HG03469 (cell line): Measurements from ENCODE around the gene MYLK4.

ENCODE experiments used
- ATAC-seq: cut with Tn5 transposase; IDR thresholded peaks from one replicate; pipeline ENCODE4 v1.9.1; 2021; ENCODE audit warnings: mild to moderate bottlenecking, moderate library complexity, moderate number of reproducible peaks; ENCODE audit not compliant: unreplicated experiment

The MYLK4 gene

GRCh38 chr6:2758980-2759379, 8.3 kb upstream of the MYLK4 start:
- ATAC-seq: no peak

- no peak for ATAC-seq
These were observed 6.0 kb upstream of the MYLK4 start for GRCh38 chr6:2756687-2757224.

- no peak for ATAC-seq
These were observed 5.5 kb upstream of the MYLK4 start for GRCh38 chr6:2756241-2756640.

GRCh38 chr6:2755456-2755855, 4.7 kb upstream of the MYLK4 start:
- no peak for ATAC-seq

GRCh38 chr6:2754911-2755310, 4.2 kb upstream of the MYLK4 start:
- ATAC-seq: no peak

GRCh38 chr6:2754393-2754792, 3.7 kb upstream of the MYLK4 start:
- ATAC-seq: no peak

GRCh38 chr6:2753743-2754142, 3.0 kb upstream of the MYLK4 start:
- ATAC-seq: no peak

- ATAC-seq: no peak
These were observed 2.4 kb upstream of the MYLK4 start for GRCh38 chr6:2753110-2753489.

GRCh38 chr6:2752477-2753109, 1.9 kb upstream of the MYLK4 start:
- ATAC-seq: no peak

GRCh38 chr6:2751871-2752270, 1.1 kb upstream of the MYLK4 start:
- no peak for ATAC-seq

GRCh38 chr6:2749969-2750600, 637 bp downstream of the MYLK4 start:
- ATAC-seq: no peak

GRCh38 chr6:2748183-2748582, 2.5 kb downstream of the MYLK4 start:
- no peak for ATAC-seq

- no peak for ATAC-seq
These were observed 4.1 kb downstream of the MYLK4 start for GRCh38 chr6:2746557-2747061.

GRCh38 chr6:2745246-2745645, 5.5 kb downstream of the MYLK4 start:
- ATAC-seq: no peak

- no peak for ATAC-seq
These were observed 5.9 kb downstream of the MYLK4 start for GRCh38 chr6:2744778-2745177.

GRCh38 chr6:2744209-2744771, 6.4 kb downstream of the MYLK4 start:
- no peak for ATAC-seq

GRCh38 chr6:2743280-2744208, 7.2 kb downstream of the MYLK4 start:
- ATAC-seq: no peak

- no peak for ATAC-seq
These were observed 9.0 kb downstream of the MYLK4 start for GRCh38 chr6:2741756-2742155.

GRCh38 chr6:2740581-2740980, 10.1 kb downstream of the MYLK4 start:
- ATAC-seq: no peak

- no peak for ATAC-seq
These were observed 11.4 kb downstream of the MYLK4 start for GRCh38 chr6:2739335-2739734.

GRCh38 chr6:2738373-2738979, 12.2 kb downstream of the MYLK4 start:
- ATAC-seq: peak; percentile 49
